Renal pelvis (tissue), 4 donors: ENCODE results near the gene CCDC178. TPM values are rescaled to one million over a fixed set of nuclear protein-coding genes. Genes with fewer than 3 reads are reported as not detected.

ENCODE experiments used
- DNase-seq: peaks from one replicate; pipeline ENCODE4 v3.0.0-alpha.2; 2013
- polyA plus RNA-seq, 3 donors: library from polyadenylated mRNA; unstranded; fragments of 120-200 nt; gene quantifications; one replicate each; pipeline ENCODE4 v1.2.1, GENCODE V29; 2013; ENCODE audit not compliant: insufficient read length in 3 of 3

CCDC178 gene
- polyA plus RNA-seq, 3 donors = 1.6 to 1.9 (median 1.9) TPM

DNA sequence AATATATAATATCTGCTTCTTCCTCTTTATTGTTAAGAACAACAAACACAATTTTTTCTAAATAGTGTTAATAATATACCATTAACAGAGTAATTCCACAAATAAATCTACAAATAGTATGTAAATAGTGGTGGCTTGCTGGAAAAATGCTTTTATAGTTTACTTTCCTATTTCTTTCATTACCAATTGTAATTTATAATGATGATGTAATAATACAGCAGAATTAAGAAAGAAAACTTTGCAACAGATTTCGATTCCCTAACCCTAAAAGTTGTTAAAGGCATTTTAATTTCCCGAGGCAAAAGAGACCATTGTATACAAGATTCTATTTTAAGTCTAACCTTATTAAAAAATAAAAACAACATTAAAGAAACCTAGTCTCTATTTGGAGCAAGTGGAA lies 307.9 kb downstream of the CCDC178 start:
- no peak for DNase-seq

DNA sequence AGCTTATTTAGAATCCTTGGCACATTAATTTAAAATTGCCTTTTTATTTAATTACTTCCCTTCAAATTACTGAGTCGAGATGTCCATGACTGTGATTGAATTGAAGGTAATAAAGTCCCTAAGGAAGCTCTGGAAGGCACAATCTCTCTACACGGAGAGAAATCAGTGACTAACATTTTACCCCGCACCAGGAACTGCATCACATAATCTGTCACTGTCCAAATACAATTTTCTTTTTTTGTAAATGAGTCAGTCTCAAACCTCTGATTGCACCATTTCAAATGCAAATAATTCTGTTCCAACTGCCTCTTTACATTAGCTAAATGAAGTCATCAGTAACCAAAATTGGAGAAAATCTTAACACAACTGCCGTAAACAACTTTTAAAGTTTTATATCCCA lies 311.9 kb downstream of the CCDC178 start:
- DNase-seq = no peak

- DNase-seq = peak; percentile 77
Observed at GRCh38 chr18:33123862-33124518, 316.5 kb downstream of the CCDC178 start.

DNA sequence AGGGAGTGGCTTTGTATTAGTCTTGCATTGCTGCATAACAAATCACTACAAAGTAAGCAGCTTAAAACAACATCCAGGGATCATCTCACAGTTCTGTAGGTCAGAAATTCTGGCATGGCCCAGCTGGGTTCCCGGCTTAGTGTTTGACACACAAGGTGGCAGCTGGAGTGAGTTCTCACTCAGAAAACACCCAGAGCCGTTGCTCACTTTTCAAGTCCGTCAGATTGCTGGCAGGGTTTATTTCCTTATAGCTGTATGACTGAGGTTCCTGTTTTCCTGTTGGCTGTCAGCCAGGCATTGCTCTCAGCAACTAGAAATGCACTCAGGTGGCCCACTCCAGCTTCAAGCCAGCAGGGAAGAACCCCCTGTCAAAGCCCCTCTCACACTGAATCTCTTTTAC lies 324.1 kb downstream of the CCDC178 start:
- DNase-seq = no peak

DNA sequence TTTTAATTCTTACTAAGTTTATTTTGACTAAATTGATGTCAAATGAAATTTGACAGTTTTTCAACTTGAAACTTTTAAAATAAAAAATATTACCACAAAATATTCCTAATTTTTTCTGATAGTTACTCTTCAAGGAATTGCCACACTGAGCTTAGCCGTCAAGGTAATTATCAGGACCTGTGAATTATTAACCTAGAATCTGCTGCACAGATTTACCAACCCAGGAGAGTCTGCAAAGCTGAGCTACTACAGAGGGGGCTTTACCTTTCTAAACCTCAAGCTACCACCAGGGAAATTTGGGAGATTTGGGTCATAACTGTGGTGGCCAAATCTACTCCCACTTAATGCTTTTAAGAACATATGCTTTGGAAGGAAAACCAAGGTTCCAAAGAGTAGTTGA lies 324.6 kb downstream of the CCDC178 start:
- no peak for DNase-seq

- DNase-seq = no peak
Observed at GRCh38 chr18:33115476-33115875, 325.0 kb downstream of the CCDC178 start.

- no peak for DNase-seq
Observed at GRCh38 chr18:33114749-33115148, 325.8 kb downstream of the CCDC178 start.

GRCh38 chr18:33113416-33113815 lies 327.1 kb downstream of the CCDC178 start:
- DNase-seq = no peak

GRCh38 chr18:33107511-33107910 lies 333.0 kb downstream of the CCDC178 start:
- no peak for DNase-seq

GRCh38 chr18:33101316-33101715 lies 339.2 kb downstream of the CCDC178 start:
- no peak for DNase-seq

- DNase-seq = no peak
Observed at GRCh38 chr18:33099626-33100025, 340.9 kb downstream of the CCDC178 start.

DNA sequence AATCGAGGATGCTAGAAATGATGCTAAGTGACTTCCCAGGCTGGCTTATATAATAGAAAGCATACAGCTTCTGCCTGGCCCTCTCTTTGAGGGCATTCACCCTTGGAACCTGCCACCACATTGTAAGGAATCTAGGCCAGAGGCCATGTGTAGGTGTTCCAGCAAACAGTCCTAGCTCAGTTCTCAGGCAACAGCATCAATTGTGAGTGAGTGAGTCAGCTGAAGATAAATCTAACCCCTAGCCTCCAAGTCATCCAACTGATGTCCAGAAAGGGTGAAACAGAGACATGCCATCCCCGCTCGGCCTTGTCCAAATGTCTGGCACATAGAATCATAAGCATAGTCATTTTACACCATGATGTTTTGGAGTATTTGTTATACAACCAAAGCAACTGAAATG lies 343.4 kb downstream of the CCDC178 start:
- DNase-seq = no peak

DNA sequence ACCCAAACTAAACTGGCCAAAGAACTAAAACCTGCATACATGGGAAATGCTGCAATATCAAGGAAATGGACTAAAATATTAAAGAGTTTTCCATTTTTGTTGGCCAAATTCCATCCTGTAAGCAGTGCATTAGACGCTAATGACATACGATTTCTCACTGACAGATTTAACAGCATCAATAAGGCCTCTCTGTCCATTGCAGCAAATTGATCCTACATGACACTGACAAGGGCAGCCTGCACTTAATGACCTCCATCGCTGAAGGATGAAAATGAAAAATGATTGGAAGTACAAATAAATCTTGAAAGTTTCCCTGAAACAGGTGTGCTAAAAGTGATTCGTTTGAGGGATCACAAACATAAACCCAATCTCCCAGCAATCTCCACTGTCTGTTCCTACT lies 350.1 kb downstream of the CCDC178 start:
- DNase-seq = no peak

DNA sequence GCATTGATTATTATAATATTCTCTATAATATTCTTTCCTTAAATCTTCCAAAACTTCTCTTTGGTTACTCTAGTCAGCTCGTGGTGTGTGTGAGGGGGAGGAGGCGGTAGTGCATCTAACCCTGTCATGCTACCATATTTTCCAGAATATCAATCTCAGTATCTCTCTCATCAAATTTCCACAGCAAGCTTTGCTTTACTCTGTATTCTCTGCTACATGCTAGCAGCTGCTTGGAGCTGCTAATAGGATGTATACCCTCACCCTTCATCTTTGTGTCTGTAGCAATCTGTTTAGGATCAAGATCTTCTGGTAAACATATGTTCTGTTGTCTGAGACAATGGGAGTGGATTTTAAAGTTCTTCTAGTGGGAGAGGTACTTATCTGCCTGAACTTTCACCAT lies 363.9 kb downstream of the CCDC178 start:
- DNase-seq = no peak

DNA sequence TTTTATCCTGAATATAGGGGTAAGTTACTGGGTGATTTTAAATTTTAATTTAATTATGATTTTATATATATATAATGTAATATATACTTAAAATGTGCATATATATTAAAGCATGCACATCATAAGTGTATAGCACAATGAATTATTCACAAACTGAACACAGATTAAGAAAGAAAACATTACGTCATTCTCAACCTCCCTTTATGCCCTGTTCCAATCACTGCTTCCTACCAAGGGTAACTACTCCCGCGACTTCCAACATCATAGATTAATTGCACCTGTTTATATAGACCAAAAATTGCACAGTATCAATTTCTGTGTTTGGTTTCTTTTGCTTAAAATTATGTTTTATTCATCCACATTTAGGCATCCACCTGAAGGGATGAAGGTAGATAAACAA lies 366.4 kb downstream of the CCDC178 start:
- no peak for DNase-seq

DNA sequence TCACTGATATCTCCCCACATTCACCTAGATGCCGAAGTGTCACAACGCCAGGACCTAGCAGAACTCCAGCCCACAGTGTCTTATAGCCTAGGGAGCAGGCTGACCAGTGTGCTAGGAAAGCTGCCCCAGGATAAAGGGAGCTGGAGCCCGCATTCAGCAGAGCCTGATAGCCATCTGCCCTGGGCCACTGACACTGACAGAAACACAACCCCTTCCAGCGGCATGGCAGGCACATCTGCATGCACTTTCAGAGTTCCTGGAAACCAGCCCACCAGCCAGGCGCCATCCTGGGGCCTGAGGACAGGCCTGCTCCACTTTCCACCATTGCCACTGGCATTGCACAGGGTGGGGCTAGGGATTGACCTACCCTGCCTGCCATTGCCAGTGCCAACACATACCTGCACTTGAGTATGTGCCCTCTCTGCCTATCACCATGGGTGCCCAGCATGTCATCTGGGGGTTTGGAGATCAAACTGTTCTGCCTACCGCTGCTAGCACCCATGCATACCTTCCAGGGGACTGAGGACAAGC lies 377.6 kb downstream of the CCDC178 start:
- no peak for DNase-seq

DNA sequence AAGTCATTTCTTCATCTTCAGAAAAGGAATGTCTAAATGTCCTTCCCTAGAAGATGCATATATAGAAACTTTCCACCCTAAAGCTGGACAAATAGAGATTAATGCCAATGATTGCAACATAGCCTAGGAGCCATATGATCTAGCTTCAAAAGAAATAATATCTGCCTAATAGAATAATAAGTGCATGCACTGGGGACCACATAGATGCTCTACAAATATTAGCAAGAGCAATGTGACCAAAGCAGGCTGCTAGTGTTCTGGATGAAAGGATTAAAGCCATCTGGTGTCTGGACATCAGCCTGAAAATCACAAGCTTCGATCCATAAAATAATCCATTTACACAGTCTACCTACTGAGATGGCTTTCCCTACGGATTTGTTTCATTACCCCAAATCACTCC lies 387.6 kb downstream of the CCDC178 start:
- no peak for DNase-seq

DNA sequence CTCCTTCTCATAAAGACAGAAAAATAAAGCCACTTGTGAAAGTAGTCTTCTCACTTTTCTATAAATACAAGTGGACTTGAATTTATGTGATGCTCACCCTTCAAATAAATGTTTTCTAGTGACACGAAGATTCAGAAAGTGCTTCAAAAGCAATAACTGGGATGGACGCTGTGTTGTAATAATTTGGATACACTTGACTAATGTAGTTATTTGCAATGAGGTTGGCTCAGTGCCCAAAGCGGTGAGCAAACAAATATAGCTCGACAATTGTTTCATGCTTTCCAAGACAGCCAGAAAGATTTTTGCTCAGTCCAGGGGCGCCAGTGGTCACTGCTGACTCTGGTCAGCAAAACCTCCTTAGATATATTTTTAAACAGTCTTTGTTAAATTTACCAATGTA lies 389.1 kb downstream of the CCDC178 start:
- DNase-seq = peak; percentile 16

- no peak for DNase-seq
Observed at GRCh38 chr18:33040213-33040612, 400.3 kb downstream of the CCDC178 start.

GRCh38 chr18:33034945-33035344 lies 405.6 kb downstream of the CCDC178 start:
- peak; percentile 12 for DNase-seq

DNA sequence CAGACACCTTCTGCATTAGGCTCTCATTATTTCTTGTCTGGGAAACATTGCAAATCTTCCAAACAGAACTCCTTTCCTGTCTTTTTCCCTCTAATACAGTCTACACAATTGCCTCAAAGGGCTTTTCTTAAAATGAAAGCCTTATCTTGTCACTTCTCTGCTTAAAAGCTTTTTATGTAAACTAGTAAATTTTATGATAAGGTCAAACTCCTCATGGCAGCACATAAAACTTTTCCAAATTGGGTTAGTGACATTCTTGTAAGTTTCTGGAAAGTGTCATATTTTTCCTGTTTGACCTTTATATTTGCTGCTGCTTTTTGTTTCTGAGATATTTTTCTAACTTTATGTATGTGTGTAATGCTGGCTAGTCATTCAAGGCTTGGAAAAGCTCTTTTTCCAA lies 406.3 kb downstream of the CCDC178 start:
- DNase-seq = no peak

DNA sequence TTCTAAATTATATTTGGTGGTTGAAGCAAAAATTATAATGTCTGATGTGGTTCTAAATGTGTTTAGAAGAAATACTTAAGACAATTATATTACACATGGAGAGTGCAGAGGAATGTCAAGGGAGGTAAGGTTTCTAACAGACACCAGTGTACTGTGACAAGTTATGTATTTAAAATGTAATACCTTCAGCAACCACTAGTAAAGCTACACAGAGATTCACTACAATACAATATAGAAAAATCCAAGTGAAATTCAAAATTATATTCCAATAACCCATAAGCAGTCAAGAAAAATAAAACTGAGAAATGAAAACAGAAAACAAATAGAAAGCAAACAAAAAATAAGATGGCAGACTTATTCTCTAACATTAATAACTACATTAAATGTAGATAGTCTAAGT lies 418.2 kb downstream of the CCDC178 start:
- DNase-seq = no peak

GRCh38 chr18:33020877-33021276 lies 419.6 kb downstream of the CCDC178 start:
- DNase-seq = no peak

- DNase-seq = no peak
Observed at GRCh38 chr18:33014060-33014796, 426.3 kb downstream of the CCDC178 start.
